GM21390 (cell line): ENCODE results near the gene PDZRN3.

ENCODE experiments used
- ATAC-seq: cut with Tn5 transposase; IDR thresholded peaks from one replicate; pipeline ENCODE4 v1.9.1; 2021; ENCODE audit not compliant: unreplicated experiment

The PDZRN3 gene

DNA sequence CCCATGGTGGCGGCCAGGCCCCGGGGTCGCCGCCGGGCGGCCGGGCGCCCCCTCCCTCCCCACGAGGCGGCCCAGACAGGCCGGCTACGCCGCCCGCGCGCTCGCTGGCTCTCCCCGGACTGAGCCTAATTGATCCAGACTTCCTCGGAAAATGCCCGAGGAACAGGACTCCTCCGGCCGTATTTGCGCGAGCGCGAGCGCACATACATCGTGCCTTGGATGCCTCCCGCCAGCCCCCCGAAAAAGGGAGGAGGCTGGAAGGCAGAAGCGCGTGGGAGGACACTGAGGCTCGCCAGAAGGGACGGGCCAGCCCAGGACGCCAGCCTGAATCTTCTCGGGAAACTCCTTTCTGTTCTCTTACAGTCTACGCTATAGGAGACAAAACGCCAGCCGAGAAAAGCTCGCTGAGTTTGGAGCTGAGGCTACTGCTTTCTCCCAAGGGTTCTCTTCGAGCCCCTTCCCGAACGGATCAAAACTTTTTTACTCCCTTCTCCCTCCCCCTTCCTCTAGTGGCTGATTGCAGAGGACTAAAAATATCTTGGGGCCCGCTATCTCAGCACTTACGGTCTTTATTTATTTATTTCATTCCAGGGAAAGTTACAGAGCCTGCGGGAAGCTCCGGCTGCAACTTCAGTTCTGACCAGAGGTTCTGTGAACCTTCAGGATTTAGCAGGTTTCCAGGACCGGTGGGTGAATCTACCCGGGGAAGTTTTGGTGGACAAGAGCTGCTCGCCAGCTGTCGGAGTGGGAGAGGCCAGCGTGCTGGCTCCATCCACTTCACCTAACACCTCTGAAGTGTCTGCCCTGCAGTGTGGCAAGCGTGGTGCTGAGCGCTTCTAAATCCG, at the start of gene PDZRN3:
Gene PDZRN3 (minus strand): TSS at position 121 of the 845 bp plus-strand sequence.
- ATAC-seq = no peak

DNA sequence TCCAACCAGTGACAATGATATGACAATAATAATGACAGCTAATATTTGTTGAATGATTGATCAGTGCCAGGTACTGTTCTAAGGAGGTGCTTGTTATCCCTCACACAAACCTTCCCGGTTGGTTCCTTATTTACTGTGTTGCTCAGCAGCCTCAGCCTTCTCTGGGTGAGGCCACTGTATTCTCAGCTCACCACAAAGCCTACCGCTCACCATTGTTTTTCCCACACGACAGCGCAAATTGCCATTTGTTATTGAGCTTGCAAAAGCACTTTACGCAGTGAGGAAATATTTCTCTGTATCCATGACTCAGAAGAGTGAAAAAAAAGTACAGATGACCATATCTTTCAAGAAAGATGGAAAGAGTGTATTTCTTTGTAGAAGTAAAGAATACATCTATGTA, 49.5 kb upstream of the PDZRN3 start:
- no peak for ATAC-seq

DNA sequence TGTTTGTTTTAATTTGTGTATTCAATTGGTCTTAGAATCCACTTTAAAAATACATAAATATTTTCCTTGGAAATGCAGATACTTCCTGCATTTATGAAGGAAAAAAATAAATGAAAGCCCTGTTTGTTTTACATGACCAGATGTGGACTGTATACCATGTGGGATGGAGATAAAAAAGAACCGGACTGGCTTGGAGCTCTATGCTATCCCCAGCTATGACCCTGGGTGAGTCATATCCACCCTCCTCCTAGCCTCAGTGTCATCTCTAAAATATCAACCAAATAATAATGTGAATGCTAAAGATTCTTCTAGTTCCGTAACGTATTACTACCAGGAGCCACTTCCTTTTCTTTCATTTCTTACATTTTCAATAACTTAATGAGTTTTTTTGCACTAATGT, 44.5 kb upstream of the PDZRN3 start:
- no peak for ATAC-seq

DNA sequence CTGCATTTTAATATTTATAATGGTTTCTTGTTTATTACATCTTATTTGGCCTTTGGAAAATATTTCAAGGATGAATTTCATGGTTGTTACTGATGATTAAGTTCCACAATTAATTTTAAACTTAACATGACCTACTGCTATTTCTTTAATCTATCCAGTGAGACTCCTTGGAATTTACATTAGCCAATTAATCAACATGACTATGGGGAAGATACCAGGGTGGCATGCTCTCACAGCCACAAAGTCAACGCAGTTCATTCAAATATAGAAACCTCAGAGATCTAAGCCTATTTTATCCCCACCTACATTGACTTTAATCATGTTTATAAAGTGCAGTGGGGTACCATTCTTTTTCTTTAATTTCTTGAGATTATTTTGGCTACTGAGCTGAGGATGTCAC, 43.6 kb upstream of the PDZRN3 start:
- no peak for ATAC-seq

DNA sequence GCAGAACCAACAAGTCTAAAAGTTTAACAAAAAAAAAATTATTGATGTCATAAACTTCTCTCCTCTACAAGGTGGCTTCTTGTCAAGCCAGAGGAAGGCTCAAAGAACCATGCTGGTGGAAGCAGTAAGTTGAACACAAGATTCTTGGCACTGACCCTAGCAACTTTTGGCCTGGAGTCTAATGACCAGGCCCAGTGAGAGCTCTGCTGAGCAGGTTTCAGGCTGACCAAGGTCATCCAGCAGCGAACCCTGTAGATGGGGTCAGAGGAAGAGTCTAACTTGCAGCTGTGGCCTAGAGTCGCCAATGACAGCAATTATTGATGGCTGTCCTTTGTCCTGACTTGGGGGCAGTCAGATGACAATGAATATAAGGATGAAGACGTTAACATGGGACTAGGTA, 43.1 kb upstream of the PDZRN3 start:
- no peak for ATAC-seq

DNA sequence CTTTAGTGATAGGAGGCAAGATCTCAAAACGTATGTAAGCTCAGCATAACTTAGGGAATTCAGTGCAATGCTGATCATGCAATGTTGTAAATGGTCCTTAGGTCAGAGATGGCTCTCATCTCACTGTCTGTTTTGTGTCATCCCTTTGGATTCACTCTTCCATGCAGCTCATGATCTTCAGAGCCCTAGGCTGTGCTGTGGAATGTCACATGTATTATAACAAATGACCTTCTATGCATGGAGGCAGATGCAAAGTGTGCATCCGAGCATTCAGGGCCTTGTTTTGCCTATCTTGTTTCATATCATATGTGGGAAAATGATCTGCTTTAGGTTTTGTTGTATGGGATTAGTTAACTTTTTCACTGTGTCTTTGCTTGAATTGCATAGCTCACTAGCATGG, 40.5 kb upstream of the PDZRN3 start:
- no peak for ATAC-seq

DNA sequence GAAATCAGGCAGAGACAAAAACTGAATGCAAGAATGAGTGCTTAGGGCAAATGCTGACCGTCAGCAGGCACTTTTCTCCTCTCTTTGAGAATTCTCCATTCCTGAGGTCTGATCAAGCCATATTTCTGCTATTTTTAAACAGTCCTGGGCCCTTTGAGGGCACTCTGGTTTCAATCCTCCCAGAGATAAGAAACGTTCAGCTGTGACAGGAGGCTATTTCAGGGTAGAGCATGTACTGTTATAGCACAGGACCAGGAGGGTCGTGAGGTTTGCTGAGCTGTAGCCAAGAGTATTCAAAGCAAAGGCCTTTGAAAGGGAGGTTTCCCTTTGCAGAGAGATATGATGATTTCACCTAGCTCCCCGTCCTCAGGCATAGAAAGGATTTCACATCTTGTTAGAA, 39.6 kb upstream of the PDZRN3 start:
- no peak for ATAC-seq

DNA sequence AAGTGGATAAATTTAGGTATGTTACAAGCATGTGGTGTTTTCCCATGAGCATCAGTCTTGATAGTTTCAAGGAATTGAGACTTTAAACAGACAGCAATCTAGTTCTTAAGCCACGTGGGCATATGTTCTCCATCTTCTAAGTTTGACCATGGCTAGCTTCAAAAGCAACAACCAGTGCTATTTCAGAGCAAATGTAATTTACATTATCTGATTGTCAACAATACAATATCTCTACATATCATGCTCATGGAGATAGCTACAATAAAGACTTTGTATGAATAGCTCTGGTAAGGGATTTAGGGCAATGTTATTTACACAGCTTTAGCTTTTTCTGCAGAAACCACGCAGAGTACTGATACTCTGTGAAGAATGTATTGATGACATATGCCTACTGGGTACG, 38.8 kb upstream of the PDZRN3 start:
- ATAC-seq = no peak

DNA sequence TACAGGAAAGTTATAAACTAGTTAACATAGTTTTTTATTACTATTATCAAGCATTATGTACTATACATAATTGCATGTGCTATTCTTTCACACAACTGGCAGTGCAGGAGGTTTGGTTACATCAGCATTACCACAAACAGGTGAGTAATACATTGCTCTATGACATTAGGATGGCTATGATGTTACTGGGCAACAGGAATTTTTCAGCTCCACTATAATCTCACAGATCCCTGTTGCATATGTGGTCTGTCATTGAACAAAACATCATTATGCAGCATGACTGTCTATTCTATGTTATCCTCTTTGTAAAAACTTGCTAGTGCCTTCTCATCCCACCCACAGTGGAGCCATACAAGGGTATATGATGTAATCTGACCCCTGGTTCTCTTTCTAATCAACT, 36.5 kb upstream of the PDZRN3 start:
- no peak for ATAC-seq

DNA sequence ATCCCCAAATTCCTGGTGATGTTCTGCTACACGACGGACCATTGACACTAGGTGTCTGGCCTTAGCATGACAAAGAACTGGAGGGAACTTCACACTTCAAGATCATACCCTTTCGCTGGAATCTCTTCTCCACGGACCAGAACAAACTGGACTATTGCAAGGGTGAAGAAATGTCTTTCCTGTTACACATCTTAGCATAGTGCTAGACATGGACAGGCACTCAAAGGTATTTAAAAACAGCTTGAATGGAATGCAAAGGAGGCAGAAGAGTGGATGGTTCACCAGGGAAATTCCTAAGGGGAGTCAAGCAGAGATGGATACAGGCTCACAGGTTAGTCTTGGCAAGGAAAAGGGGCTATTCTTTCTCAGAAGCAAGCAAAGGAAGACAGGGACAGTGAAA, 33.5 kb upstream of the PDZRN3 start:
- no peak for ATAC-seq

DNA sequence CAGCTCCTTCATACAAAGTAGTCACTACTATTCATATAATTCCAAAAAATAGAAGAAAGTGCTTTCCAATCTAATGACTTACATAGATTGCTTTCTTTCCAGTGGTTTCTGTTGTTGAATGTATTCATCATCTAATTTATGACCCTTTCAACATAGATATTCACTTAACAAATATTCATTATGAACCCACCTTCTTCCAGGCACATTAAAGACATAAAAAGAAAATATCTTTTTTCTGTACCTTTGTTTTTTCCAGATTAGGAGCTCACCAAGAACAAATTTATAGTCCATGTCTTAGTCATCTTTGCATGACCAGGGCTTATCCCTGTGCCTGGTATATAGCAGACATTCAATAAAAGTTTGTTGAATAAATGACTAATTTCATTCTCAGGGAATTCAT, 32.4 kb upstream of the PDZRN3 start:
- no peak for ATAC-seq

DNA sequence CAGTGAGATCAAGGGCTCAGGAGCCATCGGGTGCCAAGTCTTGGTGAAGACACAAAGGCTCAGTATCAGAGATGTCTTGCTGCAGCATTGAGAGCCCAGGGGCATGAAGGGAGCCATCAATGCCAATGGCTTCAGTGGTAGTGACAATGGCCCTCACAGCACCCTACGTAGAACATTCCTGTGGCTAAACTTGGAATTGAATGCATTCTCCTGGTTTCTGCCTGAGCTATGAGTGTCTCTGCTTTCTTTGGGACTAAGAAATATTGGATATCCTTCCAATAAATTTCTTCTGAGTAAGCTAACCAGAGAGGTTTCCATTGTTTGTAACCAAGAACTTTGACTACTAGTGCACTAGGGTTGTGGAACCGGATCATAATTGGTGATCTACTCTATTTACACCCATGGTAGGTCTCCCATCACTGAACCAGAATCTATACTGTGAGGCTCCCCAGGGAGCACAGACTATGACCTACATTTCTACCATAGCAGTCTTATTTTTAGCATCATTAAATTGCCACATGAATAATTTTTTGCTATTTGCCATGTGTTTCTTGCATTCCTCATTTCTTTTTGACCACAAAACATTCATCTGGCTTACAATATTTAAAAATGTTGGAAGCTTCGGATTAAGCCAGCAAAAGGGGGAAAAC, 31.6 kb upstream of the PDZRN3 start:
- ATAC-seq = no peak

DNA sequence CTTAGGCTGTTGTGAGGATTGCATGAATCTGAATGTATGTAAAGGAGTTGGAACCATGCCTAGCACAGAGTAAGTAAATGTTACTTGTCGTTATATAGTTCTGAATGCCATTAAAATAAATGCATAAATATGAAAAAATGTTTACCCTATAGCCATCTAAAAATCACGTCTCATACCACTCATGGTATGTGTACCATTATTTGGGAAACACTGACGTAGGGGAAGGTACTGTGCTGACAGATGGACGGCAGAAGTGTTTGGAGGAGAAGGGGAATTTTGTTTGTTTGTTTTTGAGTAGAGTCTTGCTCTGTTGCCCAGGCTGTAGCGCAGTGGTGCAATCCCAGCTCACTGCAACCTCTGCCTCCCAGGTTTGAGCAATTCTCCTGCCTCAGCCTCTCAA, 30.5 kb upstream of the PDZRN3 start:
- ATAC-seq = no peak

DNA sequence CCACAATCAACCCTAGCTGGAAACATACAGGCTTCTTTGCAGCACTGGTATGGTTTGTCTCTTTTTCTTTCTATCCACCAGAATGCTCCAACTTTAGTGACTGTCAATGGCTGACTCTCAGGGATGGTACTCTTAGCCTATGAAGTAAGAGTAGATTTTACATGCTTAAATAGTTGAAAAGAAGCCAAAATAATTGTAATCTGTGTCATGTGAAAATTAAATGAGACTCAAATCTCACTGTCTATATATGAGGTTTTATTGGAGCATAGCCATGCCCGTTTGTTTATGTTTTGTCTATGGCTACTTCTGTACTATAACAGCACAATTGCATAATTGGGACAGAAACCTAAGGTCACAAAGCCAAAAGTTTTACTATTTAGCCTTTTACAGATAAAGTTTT, 29.1 kb upstream of the PDZRN3 start:
- ATAC-seq = no peak

DNA sequence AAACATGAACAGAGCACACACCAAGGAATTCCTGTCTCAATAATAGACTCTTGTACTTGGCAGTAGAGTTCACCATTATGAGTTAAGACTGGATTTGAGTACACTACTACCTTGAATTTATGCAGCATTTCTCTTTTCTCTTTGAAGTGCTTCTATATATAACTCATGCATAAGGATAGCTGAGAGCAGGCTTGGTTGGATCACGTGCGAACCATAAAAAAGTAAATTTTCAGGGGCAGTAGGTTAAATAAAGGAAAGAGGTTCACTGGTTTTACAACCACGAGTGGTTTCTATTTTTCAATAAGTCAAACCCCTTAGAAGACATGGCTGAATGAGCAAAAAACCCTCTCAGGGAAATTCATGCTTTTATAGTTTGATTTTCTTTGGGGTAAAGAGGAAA, 28.6 kb upstream of the PDZRN3 start:
- no peak for ATAC-seq

DNA sequence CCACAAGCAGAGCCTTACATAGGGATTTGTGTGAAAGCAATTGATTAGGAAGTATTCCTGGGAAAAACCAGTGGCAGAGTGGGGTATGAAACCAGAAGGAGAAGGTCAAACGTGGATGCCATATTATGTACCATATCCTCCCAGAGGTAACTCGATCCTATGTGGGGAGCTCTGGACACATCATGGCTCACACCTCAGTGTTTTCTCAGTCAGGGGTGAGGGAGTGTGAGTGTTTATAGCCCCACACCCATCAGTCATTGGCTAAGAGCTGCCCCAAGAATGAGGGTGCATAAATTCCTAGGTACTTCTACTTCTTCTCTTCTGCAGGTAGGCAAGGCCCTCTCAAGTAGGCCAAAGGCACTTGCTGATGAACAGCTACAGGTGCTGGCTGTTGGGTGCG, 28.2 kb upstream of the PDZRN3 start:
- ATAC-seq = no peak

DNA sequence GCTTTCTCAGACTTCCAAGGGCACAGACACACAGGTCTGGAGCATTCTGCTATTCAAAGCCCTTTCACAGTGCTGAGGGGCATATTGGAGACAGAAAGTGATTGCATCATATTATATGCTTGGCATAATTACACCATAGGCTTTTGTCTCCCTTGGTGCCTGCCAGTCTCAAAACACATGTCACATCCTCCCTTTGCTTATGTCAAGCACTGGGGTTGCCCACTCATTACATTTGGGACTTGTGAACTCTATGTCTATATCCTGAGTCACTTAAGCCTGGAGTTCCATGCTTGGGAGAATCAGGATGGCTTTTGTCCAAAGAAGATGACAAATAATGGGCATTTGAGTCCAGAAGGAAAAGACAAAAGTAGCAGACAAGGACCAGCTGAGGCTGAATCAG, 12.3 kb upstream of the PDZRN3 start:
- ATAC-seq = no peak

DNA sequence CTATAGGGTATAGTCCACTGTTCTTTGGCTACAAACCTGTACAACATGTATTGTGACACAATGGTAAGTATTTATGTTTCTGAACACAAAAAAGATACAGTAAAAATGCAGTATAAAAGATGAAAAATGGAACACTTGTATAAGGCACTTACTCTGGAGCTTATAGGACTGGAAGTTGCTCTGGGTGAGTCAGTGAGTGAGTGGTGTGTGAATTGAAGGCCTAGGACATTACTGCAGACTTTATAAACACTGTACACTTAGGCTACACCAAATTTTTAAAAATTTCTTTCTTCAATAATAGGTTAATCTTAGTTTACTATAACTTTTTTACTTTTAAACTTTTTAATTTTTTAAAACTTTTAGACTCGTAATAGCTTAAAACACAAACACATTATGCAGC, 10.5 kb upstream of the PDZRN3 start:
- no peak for ATAC-seq

DNA sequence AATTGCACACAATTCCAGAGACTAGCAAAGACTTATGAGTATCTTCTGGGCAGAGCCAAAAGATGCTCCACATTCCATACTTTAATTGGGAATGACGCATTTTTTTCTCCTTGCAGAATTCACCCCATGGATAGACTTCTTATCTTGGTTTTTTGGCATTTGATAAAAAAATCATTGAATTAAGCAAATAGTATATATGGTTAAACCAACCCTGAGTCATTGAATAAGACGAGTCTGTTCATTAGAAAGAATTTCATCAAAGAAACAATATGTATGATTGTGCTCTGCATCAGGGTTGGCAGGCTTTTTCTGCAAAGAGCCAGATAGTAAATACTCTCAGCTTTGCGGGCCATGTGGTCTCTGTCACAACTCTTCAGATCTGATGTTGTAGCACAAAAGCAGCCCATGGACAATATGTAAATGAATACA, 9.2 kb upstream of the PDZRN3 start:
- no peak for ATAC-seq

DNA sequence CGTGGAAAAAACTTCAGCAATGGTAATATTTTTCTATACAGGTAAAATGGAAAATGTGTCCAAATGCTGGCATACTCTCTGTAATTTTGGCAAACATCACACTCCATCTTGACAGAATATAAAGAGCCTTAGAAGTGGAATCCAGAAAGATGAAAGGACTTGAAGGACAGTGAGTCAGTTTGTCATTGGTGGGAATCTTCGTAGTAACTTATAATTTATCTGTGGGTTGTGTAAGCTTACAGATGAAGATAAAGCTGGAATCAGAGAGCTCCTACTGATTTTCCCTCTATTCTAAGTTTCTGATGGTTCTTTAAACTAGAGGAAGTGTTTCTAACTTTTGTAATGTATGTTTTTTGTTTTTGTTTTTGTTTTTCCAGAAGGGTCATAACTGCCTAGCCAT, 8.7 kb upstream of the PDZRN3 start:
- ATAC-seq = no peak

DNA sequence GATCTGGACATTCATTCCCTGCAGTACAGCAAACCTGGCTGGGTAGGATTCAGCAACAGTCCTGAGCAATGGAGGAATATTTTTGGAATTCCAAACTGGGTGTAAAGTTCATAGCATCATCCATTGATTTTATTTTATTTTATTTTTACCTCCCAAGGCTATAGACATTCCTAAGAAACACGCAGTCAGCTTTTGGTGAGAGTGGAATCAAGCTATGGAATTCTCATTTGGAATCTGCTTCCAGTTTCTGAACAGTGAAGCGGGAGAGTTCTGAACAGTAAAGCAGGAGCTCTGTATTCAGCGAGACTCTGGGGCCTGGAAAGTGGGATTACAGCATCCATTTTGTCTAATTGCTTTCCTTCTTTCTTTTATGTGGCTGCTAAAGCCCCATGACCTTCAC, 1.4 kb upstream of the PDZRN3 start:
- ATAC-seq = no peak

DNA sequence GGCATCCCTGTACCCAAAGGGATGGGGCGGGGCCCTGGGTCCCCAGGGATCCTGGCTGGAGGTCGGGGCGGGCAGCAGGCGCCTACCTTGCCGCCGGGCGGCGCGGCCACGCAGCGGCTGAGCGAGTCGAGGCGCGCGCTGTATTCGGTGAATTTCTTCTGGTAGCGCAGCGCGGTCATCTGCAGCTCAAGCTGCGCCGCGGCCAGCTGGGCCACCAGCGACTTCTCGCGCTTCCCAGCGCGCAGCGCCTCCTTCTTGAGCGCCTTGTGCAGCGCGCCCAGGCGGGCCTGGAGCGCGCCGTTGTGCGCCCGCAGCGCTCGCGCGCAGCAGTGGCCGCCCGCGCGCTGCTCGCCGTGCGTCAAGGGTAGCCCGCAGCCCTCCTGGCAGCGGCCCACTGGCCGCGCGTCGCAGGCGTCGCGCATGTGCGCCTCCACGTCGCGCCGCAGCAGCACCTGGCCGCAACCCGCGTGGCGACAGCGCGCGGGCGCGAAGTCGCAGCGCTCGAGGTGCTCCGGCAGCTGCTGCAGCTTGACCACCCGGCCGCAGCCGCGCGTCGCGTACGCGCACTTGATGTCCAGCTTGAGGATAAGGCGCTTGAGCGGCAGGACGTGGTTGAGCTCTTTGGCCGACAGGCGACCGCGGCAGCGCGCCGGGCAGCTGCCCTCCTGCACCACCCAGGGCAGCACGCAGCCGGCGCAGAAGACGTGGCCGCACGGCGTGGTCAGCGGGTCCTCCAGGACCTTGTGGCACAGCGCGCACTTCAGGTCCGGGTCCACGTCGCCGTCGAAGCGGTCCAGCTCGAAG, 522 bp downstream of the PDZRN3 start:
- no peak for ATAC-seq
